Nephron progenitor cell (in vitro differentiated cells): ENCODE data around the gene TPM1.
A peak's percentile ranks its signal among the peaks of the same experiment; 100 is the strongest.

Experiments used
- DNase-seq: peaks from one replicate; pipeline ENCODE4 v3.0.0; 2021
- H3K27ac Mint-ChIP-seq: 2 replicates; pipeline ENCODE4 v1.8.0; 2021; ENCODE audit warnings: mild to moderate bottlenecking, moderate library complexity, mixed read lengths
- H3K27me3 Mint-ChIP-seq: 2 replicates; pipeline ENCODE4 v1.8.0; 2021; ENCODE audit warnings: mild to moderate bottlenecking, low read depth, mixed read lengths; ENCODE audit not compliant: poor library complexity
- H3K36me3 Mint-ChIP-seq: 2 replicates; pipeline ENCODE4 v1.8.0; 2021; ENCODE audit warnings: low read depth, mixed read lengths
- H3K4me1 Mint-ChIP-seq: 2 replicates; pipeline ENCODE4 v1.8.0; 2021; ENCODE audit warnings: mixed read lengths
- H3K4me3 Mint-ChIP-seq: 2 replicates; pipeline ENCODE4 v1.8.0; 2021; ENCODE audit warnings: mild to moderate bottlenecking, moderate library complexity, mixed read lengths
- H3K9me3 Mint-ChIP-seq: 2 replicates; pipeline ENCODE4 v1.8.0; 2021; ENCODE audit warnings: mild to moderate bottlenecking, moderate library complexity, mixed read lengths
- CTCF ChIP-seq: fragments of 200-600 bp; sonication (generic); IDR thresholded peaks from 2 replicates; pipeline ENCODE4 v1.5.0; 2021; ENCODE audit warnings: antibody characterized with exemption

TPM1 gene

GRCh38 chr15:63052077-63052841, 9.7 kb downstream of the TPM1 start:
- Mint-ChIP-seq H3K4me1 (peaks cover 79% of the 10 kb centered on the region), H3K4me3 (peak overlapping the region; percentile 26), H3K9me3 (no peaks in the 10 kb centered on the region), H3K36me3 (peaks cover 13% of the 10 kb centered on the region), H3K27ac (peak overlapping the region; percentile 72), H3K27me3 (no peaks in the 10 kb centered on the region)
- TF ChIP-seq CTCF, result no peak
- no peak for DNase-seq

- H3K4me1 Mint-ChIP-seq, result peaks cover 72% of the 10 kb centered on the region
- peak; percentile 22 for DNase-seq
Observed at GRCh38 chr15:63052961-63053698, 10.6 kb downstream of the TPM1 start.

GRCh38 chr15:63054281-63054683, 11.7 kb downstream of the TPM1 start:
- Mint-ChIP-seq H3K4me3 (peak overlapping the region; percentile 11), H3K36me3 (peaks cover 31% of the 10 kb centered on the region), H3K4me1 (peaks cover 65% of the 10 kb centered on the region), H3K9me3 (no peaks in the 10 kb centered on the region), H3K27ac (peak overlapping the region; percentile 93), H3K27me3 (no peaks in the 10 kb centered on the region)
- TF ChIP-seq CTCF, result no peak
- no peak for DNase-seq

More at GRCh38 chr15:63052961-63053698, 10.6 kb downstream of the TPM1 start:
- Mint-ChIP-seq H3K9me3 (no peaks in the 10 kb centered on the region), H3K27me3 (no peaks in the 10 kb centered on the region), H3K4me3 (peak overlapping the region; percentile 15), H3K36me3 (peaks cover 22% of the 10 kb centered on the region), H3K27ac (peak overlapping the region; percentile 94)
- no peak for TF ChIP-seq CTCF

GRCh38 chr15:63054985-63055384, 12.4 kb downstream of the TPM1 start:
- peaks cover 37% of the 10 kb centered on the region for H3K36me3 Mint-ChIP-seq
- no peak for DNase-seq
- no peak overlapping the region for H3K4me3 Mint-ChIP-seq
- peak overlapping the region; percentile 93 for H3K27ac Mint-ChIP-seq
- H3K9me3 Mint-ChIP-seq, result no peaks in the 10 kb centered on the region
- H3K27me3 Mint-ChIP-seq, result no peaks in the 10 kb centered on the region
- H3K4me1 Mint-ChIP-seq, result peaks cover 58% of the 10 kb centered on the region
- TF ChIP-seq CTCF, result no peak

GRCh38 chr15:63056829-63057228, 14.3 kb downstream of the TPM1 start:
- H3K27me3 Mint-ChIP-seq, result no peaks in the 10 kb centered on the region
- H3K27ac Mint-ChIP-seq, result no peak overlapping the region
- peaks cover 55% of the 10 kb centered on the region for H3K36me3 Mint-ChIP-seq
- DNase-seq, result no peak
- H3K4me3 Mint-ChIP-seq, result no peak overlapping the region
- H3K9me3 Mint-ChIP-seq, result no peaks in the 10 kb centered on the region
- no peak for TF ChIP-seq CTCF
- peaks cover 49% of the 10 kb centered on the region for H3K4me1 Mint-ChIP-seq
